ENCODE measurements around the gene RPL36A. TPM values are rescaled to one million over a fixed set of nuclear protein-coding genes. Genes with fewer than 3 reads are reported as not detected.

RPL36A gene
- polyA plus RNA-seq, 1 of the 3 experiments (the other 2 are of a cell fraction) = 3,417 TPM

- no peak for TF ChIP-seq ZBTB33 (IDR thresholded peaks at IDR 0.05; ENCODE audit: borderline replicate concordance, low read depth)
- no peak for TF ChIP-seq EP300 (IDR thresholded peaks at IDR 0.05; ENCODE audit: borderline replicate concordance in 1 of 2, low read depth in 1 of 2, low read length in 1 of 2)
Measured at GRCh38 chrX:101386542-101386885, 4.3 kb upstream of the RPL36A start (continued).

DNA sequence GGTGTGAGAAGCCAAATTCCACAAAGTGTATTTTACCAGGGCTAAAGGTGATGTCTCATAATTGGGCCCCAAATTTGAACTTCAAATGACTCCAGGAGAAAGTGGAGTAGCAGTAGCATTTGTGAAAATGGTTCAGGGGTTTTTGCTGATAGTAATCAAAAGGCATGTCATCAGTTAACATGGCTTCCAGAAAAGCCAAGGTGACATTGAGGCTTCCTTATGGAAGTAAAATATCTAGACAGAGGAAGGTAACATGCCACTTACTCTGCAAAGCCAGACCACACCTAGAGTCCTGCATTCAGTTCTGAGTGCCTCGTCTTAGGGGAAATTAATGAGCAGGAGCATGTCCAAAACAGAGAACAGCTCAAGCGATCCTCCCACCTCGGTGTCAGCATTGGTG, 2.2 kb upstream of the RPL36A start:
- Histone ChIP-seq H3K36me3 (replicated peaks in 1 of 2; ENCODE audit: control insufficient read depth in 1 of 2, insufficient read depth in 2 of 2, low read length in 1 of 2) (peaks cover 17 to 21% of the 10 kb centered on the region in 2 experiments), H3K4me2 (no peak overlapping the region), H3K27me3 (ENCODE audit: insufficient read depth) (peaks cover 3% of the 10 kb centered on the region; the same call in 1 of the 2 replicates), H3K9me3 (no peaks in the 10 kb centered on the region), H3K9ac (no peak overlapping the region), H3K27ac (ENCODE audit: low read depth in 2 of 2, low read length in 1 of 2) (no peak overlapping the region), H3K4me3 (ENCODE audit: low read depth in 2 of 2, low read length in 1 of 2) (no peak overlapping the region), H3K9me2 (no peaks in the 10 kb centered on the region), H2AFZ (ENCODE audit: low read depth) (no peak overlapping the region), H3K79me2 (ENCODE audit: insufficient read depth) (peaks cover 18% of the 10 kb centered on the region; the same call in 1 of the 2 replicates), H3F3A (replicated peaks; ENCODE audit: insufficient read depth) (peaks cover 13% of the 10 kb centered on the region), H4K20me1 (ENCODE audit: insufficient read depth) (no peaks in the 10 kb centered on the region), H3K4me1 (ENCODE audit: control insufficient read depth in 1 of 2, insufficient read depth in 2 of 2, low read depth in 1 of 2, low read length in 1 of 2) (peaks cover 8 to 10% of the 10 kb centered on the region in 2 experiments; a peak in 3 of 4 replicates)
- 20% methylated on average over 3 of the region's 3 CpGs for WGBS (ENCODE audit: low lambda C conversion rate)
- no peak for DNase-seq
- TF ChIP-seq USF2 (IDR thresholded peaks at IDR 0.05; ENCODE audit: borderline replicate concordance, low read depth, low read length) (no peak), RAD21 (IDR thresholded peaks at IDR 0.05; ENCODE audit: low read length) (no peak), TCF12 (IDR thresholded peaks at IDR 0.05) (no peak), NRF1 (IDR thresholded peaks at IDR 0.05; ENCODE audit: low read depth, low read length) (no peak), ELF1 (IDR thresholded peaks at IDR 0.05) (no peak), ZBTB33 (IDR thresholded peaks at IDR 0.05; ENCODE audit: borderline replicate concordance, low read depth) (no peak), RCOR1 (IDR thresholded peaks at IDR 0.05; ENCODE audit: low read length) (no peak), MXI1 (IDR thresholded peaks at IDR 0.05; ENCODE audit: low read depth, low read length) (no peak)
- ChIA-PET POLR2A (no interaction called here), CTCF (no interaction called here)

- peak overlapping the region; percentile 65 to 85; a peak in 3 of 4 replicates for H3K27ac ChIP-seq (ENCODE audit: low read depth in 2 of 2, low read length in 1 of 2)
- peaks cover 2% of the 10 kb centered on the region; the same call in 1 of the 2 replicates for H3K27me3 ChIP-seq (ENCODE audit: insufficient read depth)
- peaks cover 35 to 37% of the 10 kb centered on the region in 2 experiments for H3K36me3 ChIP-seq (replicated peaks in 1 of 2; ENCODE audit: control insufficient read depth in 1 of 2, insufficient read depth in 2 of 2, low read length in 1 of 2)
- peaks cover 5% of the 10 kb centered on the region for H4K20me1 ChIP-seq (ENCODE audit: insufficient read depth)
- peaks cover 8 to 10% of the 10 kb centered on the region in 2 experiments; a peak in 3 of 4 replicates for H3K4me1 ChIP-seq (ENCODE audit: control insufficient read depth in 1 of 2, insufficient read depth in 2 of 2, low read depth in 1 of 2, low read length in 1 of 2)
- H3K4me3 ChIP-seq (ENCODE audit: low read depth in 2 of 2, low read length in 1 of 2) = peak overlapping the region; percentile 70 to 78
- H3K9me3 ChIP-seq = no peaks in the 10 kb centered on the region
- H2AFZ ChIP-seq (ENCODE audit: low read depth) = no peak overlapping the region
- ChIA-PET CTCF (no interaction called here), POLR2A (interaction anchor here (1.5 to 2.1 kb wide), 4 partner anchors 14 to 27 kb away, joined by 10 to 15 read pairs (median 10); partner anchors contain the start of genes GLA and HNRNPH2)
- no peak for DNase-seq
- peaks cover 32% of the 10 kb centered on the region for H3F3A ChIP-seq (replicated peaks; ENCODE audit: insufficient read depth)
- H3K9ac ChIP-seq = peak overlapping the region; percentile 87
- H3K79me2 ChIP-seq (ENCODE audit: insufficient read depth) = peaks cover 22% of the 10 kb centered on the region; the same call in 1 of the 2 replicates
- H3K9me2 ChIP-seq = no peaks in the 10 kb centered on the region
- WGBS (ENCODE audit: low lambda C conversion rate) = 37% methylated on average over 6 of the region's 6 CpGs
- H3K4me2 ChIP-seq = peak overlapping the region; percentile 77
- no peak for TF ChIP-seq POLR2AphosphoS5 (IDR thresholded peaks at IDR 0.05; ENCODE audit: low read depth, low read length)
- TF ChIP-seq ELF1 (IDR thresholded peaks at IDR 0.05) = no peak
- TF ChIP-seq, protein P1, sequence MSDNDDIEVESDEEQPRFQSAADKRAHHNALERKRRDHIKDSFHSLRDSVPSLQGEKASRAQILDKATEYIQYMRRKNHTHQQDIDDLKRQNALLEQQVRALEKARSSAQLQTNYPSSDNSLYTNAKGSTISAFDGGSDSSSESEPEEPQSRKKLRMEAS (IDR thresholded peaks at IDR 0.05; ENCODE audit: low read depth) = no peak
- no peak for TF ChIP-seq IRF3 (IDR thresholded peaks at IDR 0.05; ENCODE audit: low read depth, low read length)
- TF ChIP-seq JUND (IDR thresholded peaks at IDR 0.05) = no peak
- TF ChIP-seq MEF2A (IDR thresholded peaks at IDR 0.05; ENCODE audit: borderline replicate concordance, low read depth) = no peak
- TF ChIP-seq ZBTB33 (IDR thresholded peaks at IDR 0.05; ENCODE audit: borderline replicate concordance, low read depth) = no peak
- no peak for TF ChIP-seq GABPA (IDR thresholded peaks at IDR 0.05; ENCODE audit: low read depth)
- no peak for TF ChIP-seq MXI1 (IDR thresholded peaks at IDR 0.05; ENCODE audit: low read depth, low read length)
- no peak for TF ChIP-seq RXRA (IDR thresholded peaks at IDR 0.05; ENCODE audit: borderline replicate concordance, low read depth)
- TF ChIP-seq NRF1 (IDR thresholded peaks at IDR 0.05; ENCODE audit: low read depth, low read length) = no peak
Measured at GRCh38 chrX:101391831-101392230, 1.0 kb downstream of the RPL36A start.

Data from SK-N-SH (cell line).